ENCODE data around the gene PALM2AKAP2.

GRCh38 chr9:109751253-109751652 is 28.7 kb upstream of the PALM2AKAP2 start:
- TF ChIP-seq POLR2A (IDR thresholded peaks at IDR 0.05; ENCODE audit: low read length) = no peak
- no peak for TF ChIP-seq GATA1 (IDR thresholded peaks at IDR 0.05; ENCODE audit: low read depth, low read length)
